H1 (cell line): ENCODE data around the gene RBFOX1. TPM values are rescaled to one million over a fixed set of nuclear protein-coding genes. Genes with fewer than 3 reads are reported as not detected.

ENCODE experiments used
- ATF2 ChIP-seq: IDR thresholded peaks from 2 replicates; pipeline ENCODE4 v1.6.1; 2012; ENCODE audit warnings: low read length, inconsistent platforms
- E2F6 ChIP-seq: IDR thresholded peaks from 2 replicates; pipeline ENCODE4 v1.6.1; 2012; ENCODE audit warnings: inconsistent platforms
- polyA plus RNA-seq, 7 experiments: library from polyadenylated mRNA; depleted of rRNA in 3 of 7; stranded (reverse) in 5 of 7; unstranded in 2 of 7; fragments of >200 nt in 5 of 7; fragments of 200-250 nt in 2 of 7; gene quantifications; 1 replicate in 5 of 7; 2 replicates in 1 of 7; 4 replicates in 1 of 7; pipeline versions ENCODE4 v1.2.1 to v1.2.3, GENCODE V29; 2011 to 2013; ENCODE audit warnings: missing spikeins in 2 of 7, mixed read lengths in 2 of 7
- total RNA-seq: library from RNA; stranded (reverse); fragmentation: NEBNext Ultra II Directional; extraction: Animal tissue kit (Norgen Biotek cat#: 25700); gene quantifications from 2 replicates; pipeline ENCODE4 v1.2.1, GENCODE V29; 2021

RBFOX1 gene
- total and polyA plus RNA-seq, 2 of the 8 experiments (the other 6 are each of a cell fraction or from before 2014, with no cell fraction given) = 1.7 to 2.8 TPM

- no peak for TF ChIP-seq E2F6
- no peak for TF ChIP-seq ATF2
These were observed 358.9 kb downstream of the RBFOX1 start (continued) for GRCh38 chr16:7691533-7691932.
